GM23338 (cell line): ENCODE results near the gene GADD45GIP1. TPM values are rescaled to one million over a fixed set of nuclear protein-coding genes. Genes with fewer than 3 reads are reported as not detected.
A peak's percentile ranks its signal among the peaks of the same experiment; 100 is the strongest.

ENCODE experiments used
- ATAC-seq: fragments of 200-7000 bp; cut with Tn5 transposase; 3 replicates; pipeline ENCODE4 v1.9.1; 2020
- DNase-seq: peaks from one replicate; pipeline ENCODE4 v3.0.0-alpha.2; 2015; ENCODE audit warnings: low spot score
- H2AFZ ChIP-seq: fragments of 200-600 bp; sonication (generic); 2 replicates; pipeline ENCODE4 v1.8.0; 2016; ENCODE audit warnings: antibody characterized with exemption, mild to moderate bottlenecking, moderate library complexity
- H3F3A ChIP-seq: fragments of 200-600 bp; sonication (generic); replicated peaks from 2 replicates; pipeline ENCODE4 v1.8.0; 2017; ENCODE audit warnings: antibody characterized with exemption, mixed run types, low read depth
- H3K27ac ChIP-seq: fragments of 200-600 bp; sonication (generic); 2 replicates; pipeline ENCODE4 v1.6.1; 2016; ENCODE audit warnings: low read depth
- H3K27me3 ChIP-seq: fragments of 200-600 bp; sonication (generic); 2 replicates; pipeline ENCODE4 v1.8.0; 2016; ENCODE audit warnings: mild to moderate bottlenecking, mixed run types, moderate library complexity; ENCODE audit not compliant: insufficient read depth
- H3K36me3 ChIP-seq: fragments of 200-600 bp; sonication (generic); 2 replicates; pipeline ENCODE4 v1.8.0; 2016; ENCODE audit warnings: mild to moderate bottlenecking; ENCODE audit not compliant: insufficient read depth
- H3K4me1 ChIP-seq: fragments of 200-600 bp; sonication (generic); 2 replicates; pipeline ENCODE4 v1.8.0; 2016; ENCODE audit warnings: mild to moderate bottlenecking, moderate library complexity; ENCODE audit not compliant: insufficient read depth
- H3K4me2 ChIP-seq: fragments of 200-600 bp; sonication (generic); 2 replicates; pipeline ENCODE4 v1.7.1; 2017; ENCODE audit warnings: mixed run types
- H3K4me3 ChIP-seq: fragments of 200-600 bp; sonication (generic); 2 replicates; pipeline ENCODE4 v1.6.1; 2016; ENCODE audit warnings: mixed run types
- H3K79me2 ChIP-seq: fragments of 200-600 bp; sonication (generic); replicated peaks from 2 replicates; pipeline ENCODE4 v1.8.0; 2017; ENCODE audit warnings: mild to moderate bottlenecking; ENCODE audit not compliant: insufficient read depth
- H3K9me2 ChIP-seq: fragments of 200-600 bp; sonication (generic); 2 replicates; pipeline ENCODE4 v1.8.0; 2017; ENCODE audit not compliant: insufficient read depth
- H4K20me1 ChIP-seq: fragments of 200-600 bp; sonication (generic); replicated peaks from 2 replicates; pipeline ENCODE4 v1.8.0; 2017; ENCODE audit warnings: mild to moderate bottlenecking; ENCODE audit not compliant: insufficient read depth
- H3K27ac Mint-ChIP-seq: 2 replicates; pipeline ENCODE4 v1.8.0; 2020; ENCODE audit warnings: inconsistent platforms, mild to moderate bottlenecking, moderate library complexity, mixed read lengths
- H3K27me3 Mint-ChIP-seq: 3 replicates; pipeline ENCODE4 v1.8.0; 2022; ENCODE audit warnings: low read depth, mild to moderate bottlenecking, moderate library complexity, mixed read lengths, inconsistent platforms; ENCODE audit not compliant: insufficient read depth, poor library complexity
- H3K36me3 Mint-ChIP-seq: 3 replicates; pipeline ENCODE4 v1.8.0; 2021; ENCODE audit warnings: low read depth, mild to moderate bottlenecking, inconsistent platforms, moderate library complexity, mixed read lengths
- H3K4me1 Mint-ChIP-seq: 3 replicates; pipeline ENCODE4 v1.8.0; 2020; ENCODE audit warnings: mild to moderate bottlenecking, inconsistent platforms, mixed read lengths
- H3K4me3 Mint-ChIP-seq: 3 replicates; pipeline ENCODE4 v1.8.0; 2021; ENCODE audit warnings: moderate library complexity, mild to moderate bottlenecking, inconsistent platforms, mixed read lengths
- H3K9me3 Mint-ChIP-seq: 3 replicates; pipeline ENCODE4 v1.8.0; 2020; ENCODE audit warnings: moderate library complexity, mild to moderate bottlenecking, inconsistent platforms, mixed read lengths
- EZH2 ChIP-seq: fragments of 200-600 bp; sonication (generic); IDR thresholded peaks from one replicate; pipeline ENCODE4 v1.8.0; 2017; ENCODE audit warnings: antibody characterized with exemption, mild to moderate bottlenecking, low read depth; ENCODE audit not compliant: unreplicated experiment
- EZH2phosphoT487 ChIP-seq: fragments of 200-600 bp; sonication (generic); IDR thresholded peaks from one replicate; pipeline ENCODE4 v1.8.1; 2018; ENCODE audit warnings: antibody characterized with exemption; ENCODE audit not compliant: unreplicated experiment
- JUNB ChIP-seq: IDR thresholded peaks from one replicate; pipeline ENCODE4 v1.6.1; 2016; ENCODE audit warnings: antibody characterized with exemption; ENCODE audit not compliant: unreplicated experiment
- NANOG ChIP-seq: IDR thresholded peaks from 2 replicates; pipeline ENCODE4 v1.6.1; 2016; ENCODE audit warnings: antibody characterized with exemption, borderline replicate concordance
- POLR2AphosphoS5 ChIP-seq: IDR thresholded peaks from 2 replicates; pipeline ENCODE4 v1.6.1; 2016; ENCODE audit warnings: antibody characterized with exemption, low read depth
- STAT1 ChIP-seq: IDR thresholded peaks from one replicate; pipeline ENCODE4 v1.6.1; 2016; ENCODE audit warnings: antibody characterized with exemption; ENCODE audit not compliant: unreplicated experiment
- ZNF114 ChIP-seq: fragments of 250-450 bp; sonication (Bioruptor Pico); IDR thresholded peaks from 2 replicates; pipeline ENCODE4 v1.5.0; 2020; ENCODE audit warnings: mild to moderate bottlenecking, moderate library complexity
- ZNF331 ChIP-seq: fragments of 250-450 bp; sonication (Bioruptor Pico); IDR thresholded peaks from 2 replicates; pipeline ENCODE4 v1.5.0; 2020; ENCODE audit warnings: low read depth, mild to moderate bottlenecking, moderate library complexity
- polyA plus RNA-seq: library from polyadenylated mRNA; unstranded; fragments of >200 nt; fragmentation: Nextera tagmentation; extraction: Ambion mirVana; gene quantifications from 2 replicates; pipeline ENCODE4 v1.2.1, GENCODE V29; 2016
- total RNA-seq: library from RNA; depleted of rRNA; stranded (reverse); fragments of >200 nt; shearing (Covaris generic); gene quantifications from 2 replicates; pipeline ENCODE4 v1.2.3, GENCODE V29; 2014
- TF ChIP-seq, protein P1 (sequence below), 2 experiments: fragments of 200-600 bp in 1 of 2; sonication (generic) in 1 of 2; conservative IDR thresholded peaks; 2 replicates each; pipeline versions ENCODE4 v1.5.1 to v1.6.1; 2016 to 2017; ENCODE audit warnings: antibody characterized with exemption in 2 of 2, low read depth in 2 of 2, mild to moderate bottlenecking in 2 of 2, moderate library complexity in 1 of 2
- TF ChIP-seq, protein P2 (sequence below): fragments of 250-450 bp; sonication (Bioruptor Pico); IDR thresholded peaks from 2 replicates; pipeline ENCODE4 v1.5.0; 2020; ENCODE audit warnings: mild to moderate bottlenecking, moderate library complexity
- TF ChIP-seq, protein P3 (sequence below): IDR thresholded peaks from one replicate; pipeline ENCODE4 v1.6.1; 2018; ENCODE audit warnings: antibody characterized with exemption; ENCODE audit not compliant: unreplicated experiment
- TF ChIP-seq, protein P4 (sequence below): IDR thresholded peaks from 2 replicates; pipeline ENCODE4 v1.6.1; 2016; ENCODE audit warnings: antibody characterized with exemption

GADD45GIP1 gene
- total and polyA plus RNA-seq, 2 experiments from 2014 or later = 63.9 to 255 TPM

DNA sequence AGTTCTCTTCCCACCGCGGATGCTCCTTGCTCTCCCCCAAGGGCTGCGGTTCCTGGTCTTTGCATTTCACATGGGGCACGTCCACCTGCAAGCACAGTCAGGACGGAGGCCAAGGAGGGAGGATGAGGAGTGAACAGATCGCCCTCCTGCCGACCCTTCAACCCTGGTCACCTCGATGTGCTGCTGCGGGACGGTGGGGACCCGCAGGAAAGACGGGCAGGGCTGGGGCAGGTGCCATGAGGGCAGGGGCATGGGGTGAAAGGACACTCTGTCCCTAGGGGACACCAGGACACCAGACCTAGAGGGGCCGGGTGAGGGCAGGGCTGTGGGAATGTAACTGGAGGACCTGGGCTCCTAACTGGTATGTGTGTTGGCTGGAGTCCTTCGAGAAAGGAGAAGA is 38.8 kb downstream of the GADD45GIP1 start:
- H3K4me3 Mint-ChIP-seq = 0 out of 3 replicates have a peak overlapping the region, but pooled peaks have one; percentile 39
- no peak overlapping the region for H3K27ac Mint-ChIP-seq
- H4K20me1 ChIP-seq = peaks cover 6% of the 10 kb centered on the region; the same call in 1 of the 2 replicates
- H2AFZ ChIP-seq = no peak overlapping the region
- peaks cover 13% of the 10 kb centered on the region for H3K27me3 ChIP-seq
- ATAC-seq (no peak), DNase-seq (no peak)
- peaks cover 19% of the 10 kb centered on the region for H3F3A ChIP-seq
- H3K9me2 ChIP-seq = no peaks in the 10 kb centered on the region; the same call in 1 of the 2 replicates
- H3K4me1 Mint-ChIP-seq = peaks cover 12% of the 10 kb centered on the region
- H3K36me3 Mint-ChIP-seq = peaks cover 35% of the 10 kb centered on the region
- no peak overlapping the region for H3K4me3 ChIP-seq
- no peaks in the 10 kb centered on the region for H3K79me2 ChIP-seq
- TF ChIP-seq EZH2 (no peak), EZH2phosphoT487 (no peak), STAT1 (no peak), JUNB (no peak), POLR2AphosphoS5 (no peak), ZNF114 (CRISPR knock-in tag) (no peak), ZNF331 (no peak), NANOG (no peak)
- TF ChIP-seq, protein P1, sequence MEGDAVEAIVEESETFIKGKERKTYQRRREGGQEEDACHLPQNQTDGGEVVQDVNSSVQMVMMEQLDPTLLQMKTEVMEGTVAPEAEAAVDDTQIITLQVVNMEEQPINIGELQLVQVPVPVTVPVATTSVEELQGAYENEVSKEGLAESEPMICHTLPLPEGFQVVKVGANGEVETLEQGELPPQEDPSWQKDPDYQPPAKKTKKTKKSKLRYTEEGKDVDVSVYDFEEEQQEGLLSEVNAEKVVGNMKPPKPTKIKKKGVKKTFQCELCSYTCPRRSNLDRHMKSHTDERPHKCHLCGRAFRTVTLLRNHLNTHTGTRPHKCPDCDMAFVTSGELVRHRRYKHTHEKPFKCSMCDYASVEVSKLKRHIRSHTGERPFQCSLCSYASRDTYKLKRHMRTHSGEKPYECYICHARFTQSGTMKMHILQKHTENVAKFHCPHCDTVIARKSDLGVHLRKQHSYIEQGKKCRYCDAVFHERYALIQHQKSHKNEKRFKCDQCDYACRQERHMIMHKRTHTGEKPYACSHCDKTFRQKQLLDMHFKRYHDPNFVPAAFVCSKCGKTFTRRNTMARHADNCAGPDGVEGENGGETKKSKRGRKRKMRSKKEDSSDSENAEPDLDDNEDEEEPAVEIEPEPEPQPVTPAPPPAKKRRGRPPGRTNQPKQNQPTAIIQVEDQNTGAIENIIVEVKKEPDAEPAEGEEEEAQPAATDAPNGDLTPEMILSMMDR (conservative IDR thresholded peaks at IDR 0.05; ENCODE audit: low read depth in 2 of 2) = no peak
- TF ChIP-seq, protein P2, sequence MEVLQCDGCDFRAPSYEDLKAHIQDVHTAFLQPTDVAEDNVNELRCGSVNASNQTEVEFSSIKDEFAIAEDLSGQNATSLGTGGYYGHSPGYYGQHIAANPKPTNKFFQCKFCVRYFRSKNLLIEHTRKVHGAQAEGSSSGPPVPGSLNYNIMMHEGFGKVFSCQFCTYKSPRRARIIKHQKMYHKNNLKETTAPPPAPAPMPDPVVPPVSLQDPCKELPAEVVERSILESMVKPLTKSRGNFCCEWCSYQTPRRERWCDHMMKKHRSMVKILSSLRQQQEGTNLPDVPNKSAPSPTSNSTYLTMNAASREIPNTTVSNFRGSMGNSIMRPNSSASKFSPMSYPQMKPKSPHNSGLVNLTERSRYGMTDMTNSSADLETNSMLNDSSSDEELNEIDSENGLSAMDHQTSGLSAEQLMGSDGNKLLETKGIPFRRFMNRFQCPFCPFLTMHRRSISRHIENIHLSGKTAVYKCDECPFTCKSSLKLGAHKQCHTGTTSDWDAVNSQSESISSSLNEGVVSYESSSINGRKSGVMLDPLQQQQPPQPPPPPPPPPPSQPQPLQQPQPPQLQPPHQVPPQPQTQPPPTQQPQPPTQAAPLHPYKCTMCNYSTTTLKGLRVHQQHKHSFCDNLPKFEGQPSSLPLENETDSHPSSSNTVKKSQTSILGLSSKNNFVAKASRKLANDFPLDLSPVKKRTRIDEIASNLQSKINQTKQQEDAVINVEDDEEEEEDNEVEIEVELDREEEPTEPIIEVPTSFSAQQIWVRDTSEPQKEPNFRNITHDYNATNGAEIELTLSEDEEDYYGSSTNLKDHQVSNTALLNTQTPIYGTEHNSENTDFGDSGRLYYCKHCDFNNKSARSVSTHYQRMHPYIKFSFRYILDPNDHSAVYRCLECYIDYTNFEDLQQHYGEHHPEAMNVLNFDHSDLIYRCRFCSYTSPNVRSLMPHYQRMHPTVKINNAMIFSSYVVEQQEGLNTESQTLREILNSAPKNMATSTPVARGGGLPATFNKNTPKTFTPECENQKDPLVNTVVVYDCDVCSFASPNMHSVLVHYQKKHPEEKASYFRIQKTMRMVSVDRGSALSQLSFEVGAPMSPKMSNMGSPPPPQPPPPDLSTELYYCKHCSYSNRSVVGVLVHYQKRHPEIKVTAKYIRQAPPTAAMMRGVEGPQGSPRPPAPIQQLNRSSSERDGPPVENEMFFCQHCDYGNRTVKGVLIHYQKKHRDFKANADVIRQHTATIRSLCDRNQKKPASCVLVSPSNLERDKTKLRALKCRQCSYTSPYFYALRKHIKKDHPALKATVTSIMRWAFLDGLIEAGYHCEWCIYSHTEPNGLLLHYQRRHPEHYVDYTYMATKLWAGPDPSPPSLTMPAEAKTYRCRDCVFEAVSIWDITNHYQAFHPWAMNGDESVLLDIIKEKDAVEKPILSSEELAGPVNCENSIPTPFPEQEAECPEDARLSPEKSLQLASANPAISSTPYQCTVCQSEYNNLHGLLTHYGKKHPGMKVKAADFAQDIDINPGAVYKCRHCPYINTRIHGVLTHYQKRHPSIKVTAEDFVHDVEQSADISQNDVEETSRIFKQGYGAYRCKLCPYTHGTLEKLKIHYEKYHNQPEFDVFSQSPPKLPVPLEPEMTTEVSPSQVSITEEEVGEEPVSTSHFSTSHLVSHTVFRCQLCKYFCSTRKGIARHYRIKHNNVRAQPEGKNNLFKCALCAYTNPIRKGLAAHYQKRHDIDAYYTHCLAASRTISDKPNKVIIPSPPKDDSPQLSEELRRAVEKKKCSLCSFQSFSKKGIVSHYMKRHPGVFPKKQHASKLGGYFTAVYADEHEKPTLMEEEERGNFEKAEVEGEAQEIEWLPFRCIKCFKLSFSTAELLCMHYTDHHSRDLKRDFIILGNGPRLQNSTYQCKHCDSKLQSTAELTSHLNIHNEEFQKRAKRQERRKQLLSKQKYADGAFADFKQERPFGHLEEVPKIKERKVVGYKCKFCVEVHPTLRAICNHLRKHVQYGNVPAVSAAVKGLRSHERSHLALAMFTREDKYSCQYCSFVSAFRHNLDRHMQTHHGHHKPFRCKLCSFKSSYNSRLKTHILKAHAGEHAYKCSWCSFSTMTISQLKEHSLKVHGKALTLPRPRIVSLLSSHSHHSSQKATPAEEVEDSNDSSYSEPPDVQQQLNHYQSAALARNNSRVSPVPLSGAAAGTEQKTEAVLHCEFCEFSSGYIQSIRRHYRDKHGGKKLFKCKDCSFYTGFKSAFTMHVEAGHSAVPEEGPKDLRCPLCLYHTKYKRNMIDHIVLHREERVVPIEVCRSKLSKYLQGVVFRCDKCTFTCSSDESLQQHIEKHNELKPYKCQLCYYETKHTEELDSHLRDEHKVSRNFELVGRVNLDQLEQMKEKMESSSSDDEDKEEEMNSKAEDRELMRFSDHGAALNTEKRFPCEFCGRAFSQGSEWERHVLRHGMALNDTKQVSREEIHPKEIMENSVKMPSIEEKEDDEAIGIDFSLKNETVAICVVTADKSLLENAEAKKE (CRISPR knock-in tag) = no peak
- TF ChIP-seq, protein P3, sequence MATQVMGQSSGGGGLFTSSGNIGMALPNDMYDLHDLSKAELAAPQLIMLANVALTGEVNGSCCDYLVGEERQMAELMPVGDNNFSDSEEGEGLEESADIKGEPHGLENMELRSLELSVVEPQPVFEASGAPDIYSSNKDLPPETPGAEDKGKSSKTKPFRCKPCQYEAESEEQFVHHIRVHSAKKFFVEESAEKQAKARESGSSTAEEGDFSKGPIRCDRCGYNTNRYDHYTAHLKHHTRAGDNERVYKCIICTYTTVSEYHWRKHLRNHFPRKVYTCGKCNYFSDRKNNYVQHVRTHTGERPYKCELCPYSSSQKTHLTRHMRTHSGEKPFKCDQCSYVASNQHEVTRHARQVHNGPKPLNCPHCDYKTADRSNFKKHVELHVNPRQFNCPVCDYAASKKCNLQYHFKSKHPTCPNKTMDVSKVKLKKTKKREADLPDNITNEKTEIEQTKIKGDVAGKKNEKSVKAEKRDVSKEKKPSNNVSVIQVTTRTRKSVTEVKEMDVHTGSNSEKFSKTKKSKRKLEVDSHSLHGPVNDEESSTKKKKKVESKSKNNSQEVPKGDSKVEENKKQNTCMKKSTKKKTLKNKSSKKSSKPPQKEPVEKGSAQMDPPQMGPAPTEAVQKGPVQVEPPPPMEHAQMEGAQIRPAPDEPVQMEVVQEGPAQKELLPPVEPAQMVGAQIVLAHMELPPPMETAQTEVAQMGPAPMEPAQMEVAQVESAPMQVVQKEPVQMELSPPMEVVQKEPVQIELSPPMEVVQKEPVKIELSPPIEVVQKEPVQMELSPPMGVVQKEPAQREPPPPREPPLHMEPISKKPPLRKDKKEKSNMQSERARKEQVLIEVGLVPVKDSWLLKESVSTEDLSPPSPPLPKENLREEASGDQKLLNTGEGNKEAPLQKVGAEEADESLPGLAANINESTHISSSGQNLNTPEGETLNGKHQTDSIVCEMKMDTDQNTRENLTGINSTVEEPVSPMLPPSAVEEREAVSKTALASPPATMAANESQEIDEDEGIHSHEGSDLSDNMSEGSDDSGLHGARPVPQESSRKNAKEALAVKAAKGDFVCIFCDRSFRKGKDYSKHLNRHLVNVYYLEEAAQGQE = no peak
- TF ChIP-seq, protein P4, sequence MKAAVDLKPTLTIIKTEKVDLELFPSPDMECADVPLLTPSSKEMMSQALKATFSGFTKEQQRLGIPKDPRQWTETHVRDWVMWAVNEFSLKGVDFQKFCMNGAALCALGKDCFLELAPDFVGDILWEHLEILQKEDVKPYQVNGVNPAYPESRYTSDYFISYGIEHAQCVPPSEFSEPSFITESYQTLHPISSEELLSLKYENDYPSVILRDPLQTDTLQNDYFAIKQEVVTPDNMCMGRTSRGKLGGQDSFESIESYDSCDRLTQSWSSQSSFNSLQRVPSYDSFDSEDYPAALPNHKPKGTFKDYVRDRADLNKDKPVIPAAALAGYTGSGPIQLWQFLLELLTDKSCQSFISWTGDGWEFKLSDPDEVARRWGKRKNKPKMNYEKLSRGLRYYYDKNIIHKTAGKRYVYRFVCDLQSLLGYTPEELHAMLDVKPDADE = no peak
- peaks cover 38% of the 10 kb centered on the region for H3K27me3 Mint-ChIP-seq
- H3K36me3 ChIP-seq = no peaks in the 10 kb centered on the region
- peaks cover 8% of the 10 kb centered on the region for H3K4me1 ChIP-seq
- no peak overlapping the region for H3K27ac ChIP-seq
- peaks cover 11% of the 10 kb centered on the region; the same call in 2 of the 3 replicates for H3K9me3 Mint-ChIP-seq
- no peak overlapping the region for H3K4me2 ChIP-seq
